Suprapubic skin (tissue), 4 donors: ENCODE measurements around the gene CACNA2D4.

Source experiments
- EP300 ChIP-seq: sonication (generic); formaldehyde crosslinking; IDR thresholded peaks from one replicate; pipeline ENCODE4 v1.6.1; 2017; ENCODE audit warnings: antibody characterized with exemption
- POLR2A ChIP-seq, 2 donors: fragments of 450-650 bp; IDR thresholded peaks; one replicate each; pipeline ENCODE4 v1.6.1; 2017; ENCODE audit warnings: antibody characterized with exemption in 2 of 2, mild to moderate bottlenecking in 2 of 2, moderate library complexity in 2 of 2
- POLR2AphosphoS5 ChIP-seq, 3 donors: sonication (generic); formaldehyde crosslinking; IDR thresholded peaks; one replicate each; pipeline ENCODE4 v1.6.1; 2017; ENCODE audit warnings: antibody characterized with exemption in 3 of 3
- TF ChIP-seq, protein P1 (sequence below), 2 donors: fragments of 200-600 bp in 1 of 2; fragments of 450-650 bp in 1 of 2; sonication (generic) in 1 of 2; IDR thresholded peaks; one replicate each; pipeline ENCODE4 v1.5.1; 2016 to 2019; ENCODE audit warnings: antibody characterized with exemption in 2 of 2, mild to moderate bottlenecking in 1 of 2, moderate library complexity in 1 of 2

DNA sequence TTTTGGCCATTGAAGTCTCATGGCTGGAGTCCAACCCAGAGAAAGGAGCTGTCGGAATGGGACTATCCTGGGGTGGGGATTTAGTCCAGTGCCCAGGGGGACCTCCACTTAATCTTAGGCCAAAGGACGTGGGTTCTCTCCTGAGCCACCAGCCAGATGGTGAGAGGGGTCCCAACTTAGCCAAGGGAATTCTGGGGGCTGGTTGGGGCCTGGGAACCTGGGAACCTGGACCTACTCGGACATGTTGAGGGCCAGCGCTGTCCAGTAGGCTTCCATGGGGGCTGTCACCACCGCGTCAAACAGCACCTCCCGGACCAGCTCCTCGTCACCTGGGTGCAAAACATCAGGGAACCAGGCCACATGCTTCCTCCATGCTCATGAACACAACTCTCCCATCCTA lies 64.7 kb downstream of the CACNA2D4 start:
- TF ChIP-seq POLR2A (IDR thresholded peaks at IDR 0.05) (no peak), EP300 (no peak), POLR2AphosphoS5 (IDR thresholded peaks at IDR 0.05) (no peak)
- TF ChIP-seq, protein P1, sequence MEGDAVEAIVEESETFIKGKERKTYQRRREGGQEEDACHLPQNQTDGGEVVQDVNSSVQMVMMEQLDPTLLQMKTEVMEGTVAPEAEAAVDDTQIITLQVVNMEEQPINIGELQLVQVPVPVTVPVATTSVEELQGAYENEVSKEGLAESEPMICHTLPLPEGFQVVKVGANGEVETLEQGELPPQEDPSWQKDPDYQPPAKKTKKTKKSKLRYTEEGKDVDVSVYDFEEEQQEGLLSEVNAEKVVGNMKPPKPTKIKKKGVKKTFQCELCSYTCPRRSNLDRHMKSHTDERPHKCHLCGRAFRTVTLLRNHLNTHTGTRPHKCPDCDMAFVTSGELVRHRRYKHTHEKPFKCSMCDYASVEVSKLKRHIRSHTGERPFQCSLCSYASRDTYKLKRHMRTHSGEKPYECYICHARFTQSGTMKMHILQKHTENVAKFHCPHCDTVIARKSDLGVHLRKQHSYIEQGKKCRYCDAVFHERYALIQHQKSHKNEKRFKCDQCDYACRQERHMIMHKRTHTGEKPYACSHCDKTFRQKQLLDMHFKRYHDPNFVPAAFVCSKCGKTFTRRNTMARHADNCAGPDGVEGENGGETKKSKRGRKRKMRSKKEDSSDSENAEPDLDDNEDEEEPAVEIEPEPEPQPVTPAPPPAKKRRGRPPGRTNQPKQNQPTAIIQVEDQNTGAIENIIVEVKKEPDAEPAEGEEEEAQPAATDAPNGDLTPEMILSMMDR (IDR thresholded peaks at IDR 0.05): no peak
